ENCODE measurements around the gene DDX39A. TPM values are rescaled to one million over a fixed set of nuclear protein-coding genes. Genes with fewer than 3 reads are reported as not detected.

DDX39A gene
- total and polyA plus RNA-seq, 2 of the 8 experiments (the other 6 are each of a cell fraction or from before 2014, with no cell fraction given): 139 TPM

DNA sequence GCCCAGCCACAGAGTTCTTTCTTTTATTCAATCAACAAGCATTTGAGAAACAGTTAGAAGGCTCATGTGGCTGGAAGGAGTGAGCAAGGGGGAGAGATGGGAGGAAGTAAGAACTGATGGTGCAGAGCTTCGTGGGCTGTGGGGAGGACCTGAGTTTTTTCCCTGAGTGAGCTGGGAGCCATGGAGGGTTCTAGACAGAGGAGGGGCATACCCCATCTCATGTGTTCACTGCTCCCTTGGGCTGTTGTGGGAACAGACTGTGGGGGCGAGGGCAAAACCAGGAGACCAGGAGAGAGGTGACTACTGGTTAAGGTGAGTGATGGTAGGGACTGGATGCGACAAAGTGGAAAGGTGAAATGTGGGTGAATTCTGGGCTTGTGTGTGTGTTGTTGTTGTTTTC lies 11.6 kb upstream of the DDX39A start (continued):
- TF ChIP-seq EZH2 (IDR thresholded peaks at IDR 0.05; ENCODE audit: low read depth, low read length, severe bottlenecking) (no peak), TAF1 (IDR thresholded peaks at IDR 0.05; ENCODE audit: low read depth, low read length) (no peak)

Measured in H1 (cell line).